Upper lobe of right lung (tissue), 1 donor: ENCODE results near the gene GATAD2B. TPM values are rescaled to one million over a fixed set of nuclear protein-coding genes. Genes with fewer than 3 reads are reported as not detected.

Source experiments
- ATAC-seq: fragments of 200-7000 bp; cut with Tn5 transposase; one replicate; pipeline ENCODE4 v1.9.1; 2020; ENCODE audit warnings: mild to moderate bottlenecking, moderate library complexity
- DNase-seq: peaks from one replicate; pipeline ENCODE4 v3.0.0-alpha.2; 2020
- H3K27ac ChIP-seq: fragments of 200-600 bp; one replicate; pipeline ENCODE4 v1.8.0; 2022
- H3K27me3 ChIP-seq: fragments of 200-600 bp; one replicate; pipeline ENCODE4 v1.8.0; 2022; ENCODE audit warnings: mild to moderate bottlenecking
- H3K36me3 ChIP-seq: fragments of 200-600 bp; one replicate; pipeline ENCODE4 v1.8.0; 2022
- H3K4me1 ChIP-seq: fragments of 200-600 bp; one replicate; pipeline ENCODE4 v1.8.0; 2022
- H3K4me3 ChIP-seq: fragments of 200-600 bp; one replicate; pipeline ENCODE4 v1.8.0; 2022; ENCODE audit warnings: mild to moderate bottlenecking
- H3K9me3 ChIP-seq: fragments of 200-600 bp; one replicate; pipeline ENCODE4 v1.8.0; 2022
- intact Hi-C: fragments of 100-400 bp; cut with DNase I; formaldehyde crosslinking; loops from one replicate; pipeline ENCODE4 v1.11.0; 2022
- total RNA-seq: library from RNA; stranded (reverse); fragmentation: NEBNext Ultra II Directional; extraction: Animal tissue kit (Norgen Biotek cat#: 25700); gene quantifications from one replicate; pipeline ENCODE4 v1.2.1, GENCODE V29; 2021
- TF ChIP-seq, protein P1 (sequence below): fragments of 200-600 bp; IDR thresholded peaks from one replicate; pipeline ENCODE4 v1.8.0; 2022; ENCODE audit warnings: antibody characterized with exemption
- donor health status: DM: no; HTN: yes; CAD: no; lungs with severe emphysema.

The GATAD2B gene
- total RNA-seq, 1 donor from 2014 or later: 55.1 TPM

GRCh38 chr1:153793973-153794615, 128.7 kb downstream of the GATAD2B start:
- Histone ChIP-seq H3K9me3 (no peaks in the 10 kb centered on the region), H3K36me3 (no peaks in the 10 kb centered on the region), H3K4me3 (no peak overlapping the region), H3K27ac (no peak overlapping the region), H3K27me3 (no peaks in the 10 kb centered on the region), H3K4me1 (peaks cover 22% of the 10 kb centered on the region)
- ATAC-seq (no peak), DNase-seq (peak; percentile 54)
- intact Hi-C loops: no loop called here
- TF ChIP-seq, protein P1, sequence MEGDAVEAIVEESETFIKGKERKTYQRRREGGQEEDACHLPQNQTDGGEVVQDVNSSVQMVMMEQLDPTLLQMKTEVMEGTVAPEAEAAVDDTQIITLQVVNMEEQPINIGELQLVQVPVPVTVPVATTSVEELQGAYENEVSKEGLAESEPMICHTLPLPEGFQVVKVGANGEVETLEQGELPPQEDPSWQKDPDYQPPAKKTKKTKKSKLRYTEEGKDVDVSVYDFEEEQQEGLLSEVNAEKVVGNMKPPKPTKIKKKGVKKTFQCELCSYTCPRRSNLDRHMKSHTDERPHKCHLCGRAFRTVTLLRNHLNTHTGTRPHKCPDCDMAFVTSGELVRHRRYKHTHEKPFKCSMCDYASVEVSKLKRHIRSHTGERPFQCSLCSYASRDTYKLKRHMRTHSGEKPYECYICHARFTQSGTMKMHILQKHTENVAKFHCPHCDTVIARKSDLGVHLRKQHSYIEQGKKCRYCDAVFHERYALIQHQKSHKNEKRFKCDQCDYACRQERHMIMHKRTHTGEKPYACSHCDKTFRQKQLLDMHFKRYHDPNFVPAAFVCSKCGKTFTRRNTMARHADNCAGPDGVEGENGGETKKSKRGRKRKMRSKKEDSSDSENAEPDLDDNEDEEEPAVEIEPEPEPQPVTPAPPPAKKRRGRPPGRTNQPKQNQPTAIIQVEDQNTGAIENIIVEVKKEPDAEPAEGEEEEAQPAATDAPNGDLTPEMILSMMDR: no peak

- Histone ChIP-seq H3K4me1 (peaks cover 23% of the 10 kb centered on the region), H3K27me3 (no peaks in the 10 kb centered on the region), H3K9me3 (no peaks in the 10 kb centered on the region), H3K36me3 (no peaks in the 10 kb centered on the region), H3K4me3 (no peak overlapping the region), H3K27ac (no peak overlapping the region)
- DNase-seq (peak; percentile 53), ATAC-seq (no peak)
- TF ChIP-seq, protein P1: no peak
- intact Hi-C loops: no loop called here
Measured at GRCh38 chr1:153793261-153793972, 129.4 kb downstream of the GATAD2B start.

DNA sequence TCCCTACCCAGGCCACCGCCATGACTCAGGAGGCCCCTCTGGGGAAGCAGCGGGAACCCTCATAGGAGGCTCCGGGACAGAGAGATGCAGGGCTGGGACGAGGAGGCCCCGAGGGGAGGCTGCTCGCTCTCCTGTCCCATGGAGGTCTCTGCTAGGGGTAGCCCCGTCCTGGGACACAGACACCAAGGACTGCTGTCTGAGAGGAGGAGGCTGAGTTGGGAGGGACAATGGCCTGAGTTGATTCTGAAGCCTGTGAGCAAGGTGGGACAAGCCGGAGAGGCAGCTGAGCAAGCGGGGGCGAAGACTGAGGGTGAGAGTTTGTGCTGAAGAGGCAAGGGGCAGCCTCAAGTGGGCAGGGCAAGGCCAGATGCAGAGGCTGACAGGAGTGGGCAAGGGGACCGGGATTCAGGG, 130.1 kb downstream of the GATAD2B start:
- TF ChIP-seq, protein P1: no peak
- H3K4me3 ChIP-seq: no peak overlapping the region
- DNase-seq (peak; percentile 58), ATAC-seq (no peak)
- H3K27ac ChIP-seq: no peak overlapping the region
- no peaks in the 10 kb centered on the region for H3K36me3 ChIP-seq
- H3K27me3 ChIP-seq: no peaks in the 10 kb centered on the region
- no peaks in the 10 kb centered on the region for H3K9me3 ChIP-seq
- H3K4me1 ChIP-seq: peaks cover 23% of the 10 kb centered on the region
- intact Hi-C loops: no loop called here

- Histone ChIP-seq H3K9me3 (no peaks in the 10 kb centered on the region), H3K4me1 (peaks cover 23% of the 10 kb centered on the region), H3K27me3 (no peaks in the 10 kb centered on the region), H3K4me3 (peak overlapping the region; percentile 25), H3K27ac (peak overlapping the region; percentile 72), H3K36me3 (no peaks in the 10 kb centered on the region)
- DNase-seq (peak; percentile 62), ATAC-seq (peak; percentile 28)
- intact Hi-C loops: no loop called here
- TF ChIP-seq, protein P1: no peak
Measured at GRCh38 chr1:153791648-153792253, 131.0 kb downstream of the GATAD2B start.

- intact Hi-C loops: no loop called here
Measured at GRCh38 chr1:153790966-153791647, 131.7 kb downstream of the GATAD2B start.

More at GRCh38 chr1:153790966-153791647, 131.7 kb downstream of the GATAD2B start:
- H3K4me3 ChIP-seq: peak overlapping the region; percentile 25
- TF ChIP-seq, protein P1: no peak
- H3K27me3 ChIP-seq: no peaks in the 10 kb centered on the region
- H3K36me3 ChIP-seq: no peaks in the 10 kb centered on the region
- H3K27ac ChIP-seq: peak overlapping the region; percentile 72
- peaks cover 23% of the 10 kb centered on the region for H3K4me1 ChIP-seq
- H3K9me3 ChIP-seq: no peaks in the 10 kb centered on the region
- DNase-seq (no peak), ATAC-seq (peak; percentile 76)
